IgD-negative memory B cell (primary cell): Measurements from ENCODE around the gene ANKS1A. TPM values are rescaled to one million over a fixed set of nuclear protein-coding genes. Genes with fewer than 3 reads are reported as not detected.
"Not testable (repeated sequence)": the region's sequence is repeated elsewhere in the genome, so short reads cannot be mapped to it uniquely, and the experiment has no call there.

Experiments
- H3K27ac Mint-ChIP-seq, 3 donors: one replicate each; pipeline ENCODE4 v1.8.0; 2020 to 2022; ENCODE audit warnings: mild to moderate bottlenecking in 3 of 3, mixed read lengths in 3 of 3, moderate library complexity in 1 of 3
- H3K27me3 Mint-ChIP-seq: one replicate; pipeline ENCODE4 v1.8.0; 2021; ENCODE audit warnings: mixed read lengths
- H3K36me3 Mint-ChIP-seq: one replicate; pipeline ENCODE4 v1.8.0; 2020; ENCODE audit warnings: mild to moderate bottlenecking, mixed read lengths
- H3K4me1 Mint-ChIP-seq, 3 donors: one replicate each; pipeline ENCODE4 v1.8.0; 2020 to 2022; ENCODE audit warnings: mixed read lengths in 3 of 3, mild to moderate bottlenecking in 1 of 3
- H3K4me3 Mint-ChIP-seq, 4 donors: one replicate each; pipeline ENCODE4 v1.8.0; 2020 to 2022; ENCODE audit warnings: mild to moderate bottlenecking in 4 of 4, mixed read lengths in 4 of 4, moderate library complexity in 3 of 4
- H3K9me3 Mint-ChIP-seq, 3 donors: one replicate each; pipeline ENCODE4 v1.8.0; 2020 to 2021; ENCODE audit warnings: mixed read lengths in 3 of 3, mild to moderate bottlenecking in 1 of 3
- polyA plus RNA-seq: library from polyadenylated mRNA; unstranded; fragments of 300-500 nt; fragmentation: Illumina TruSeq; gene quantifications from one replicate; pipeline ENCODE4 v1.2.3, GENCODE V29; 2021

ANKS1A gene
- polyA plus RNA-seq, 1 donor from 2014 or later = 3.3 TPM

- Mint-ChIP-seq H3K27ac (no peak overlapping the region), H3K4me1 (peaks cover 0 to 2% (median 0%) of the 10 kb centered on the region in 3 donors), H3K4me3 (no peak overlapping the region), H3K36me3 (peaks cover 7% of the 10 kb centered on the region), H3K9me3 (no peaks in the 10 kb centered on the region), H3K27me3 (no peaks in the 10 kb centered on the region)
Measured at GRCh38 chr6:34922177-34922663, 33.2 kb downstream of the ANKS1A start.

GRCh38 chr6:34924831-34925625 lies 36.0 kb downstream of the ANKS1A start:
- Mint-ChIP-seq H3K9me3 (no peaks in the 10 kb centered on the region), H3K27me3 (no peaks in the 10 kb centered on the region), H3K4me3 (no peak overlapping the region), H3K27ac (peak overlapping the region in 1 of 3 donors; percentile 7), H3K4me1 (peaks cover 6 to 11% (median 9%) of the 10 kb centered on the region in 3 donors), H3K36me3 (peaks cover 2% of the 10 kb centered on the region)

- Mint-ChIP-seq H3K9me3 (no peaks in the 10 kb centered on the region), H3K4me1 (peaks cover 9 to 14% (median 9%) of the 10 kb centered on the region in 3 donors), H3K36me3 (peaks cover 7% of the 10 kb centered on the region), H3K27ac (no peak overlapping the region), H3K27me3 (no peaks in the 10 kb centered on the region), H3K4me3 (no peak overlapping the region)
Measured at GRCh38 chr6:34926655-34927054, 37.6 kb downstream of the ANKS1A start.

- peaks cover 12% of the 10 kb centered on the region for H3K36me3 Mint-ChIP-seq
- no peak overlapping the region for H3K4me3 Mint-ChIP-seq
- peaks cover 9 to 14% (median 10%) of the 10 kb centered on the region in 3 donors for H3K4me1 Mint-ChIP-seq
- H3K9me3 Mint-ChIP-seq = no peaks in the 10 kb centered on the region
- H3K27me3 Mint-ChIP-seq = no peaks in the 10 kb centered on the region
- H3K27ac Mint-ChIP-seq = no peak overlapping the region
Measured at GRCh38 chr6:34928220-34928619, 39.2 kb downstream of the ANKS1A start.

GRCh38 chr6:34928695-34929094 lies 39.6 kb downstream of the ANKS1A start:
- Mint-ChIP-seq H3K4me3 (no peak overlapping the region), H3K36me3 (peaks cover 12% of the 10 kb centered on the region), H3K27ac (no peak overlapping the region), H3K4me1 (peaks cover 9 to 14% (median 10%) of the 10 kb centered on the region in 3 donors), H3K27me3 (no peaks in the 10 kb centered on the region), H3K9me3 (no peaks in the 10 kb centered on the region)

- H3K36me3 Mint-ChIP-seq = peaks cover 12% of the 10 kb centered on the region
- no peaks in the 10 kb centered on the region for H3K9me3 Mint-ChIP-seq
- no peak overlapping the region for H3K4me3 Mint-ChIP-seq
- H3K27ac Mint-ChIP-seq = peak overlapping the region in 1 of 3 donors; percentile 65
- H3K27me3 Mint-ChIP-seq = no peaks in the 10 kb centered on the region
- peaks cover 9 to 16% (median 12%) of the 10 kb centered on the region in 3 donors for H3K4me1 Mint-ChIP-seq
Measured at GRCh38 chr6:34929241-34929978, 40.4 kb downstream of the ANKS1A start.

- no peaks in the 10 kb centered on the region for H3K27me3 Mint-ChIP-seq
- peaks cover 13 to 19% (median 16%) of the 10 kb centered on the region in 3 donors for H3K4me1 Mint-ChIP-seq
- H3K36me3 Mint-ChIP-seq = peaks cover 14% of the 10 kb centered on the region
- no peak overlapping the region for H3K4me3 Mint-ChIP-seq
- peak overlapping the region in 1 of 3 donors; percentile 65 for H3K27ac Mint-ChIP-seq
- H3K9me3 Mint-ChIP-seq = no peaks in the 10 kb centered on the region
Measured at GRCh38 chr6:34930221-34930620, 41.2 kb downstream of the ANKS1A start.

- H3K4me3 Mint-ChIP-seq, H3K27ac Mint-ChIP-seq, H3K9me3 Mint-ChIP-seq, H3K27me3 Mint-ChIP-seq: not testable (repeated sequence)
- H3K4me1 Mint-ChIP-seq = peaks cover 11 to 19% (median 18%) of the 10 kb centered on the region in 3 donors
- H3K36me3 Mint-ChIP-seq = peaks cover 14% of the 10 kb centered on the region
Measured at GRCh38 chr6:34932202-34932601, 43.1 kb downstream of the ANKS1A start.

GRCh38 chr6:34934516-34934915 lies 45.5 kb downstream of the ANKS1A start:
- no peaks in the 10 kb centered on the region for H3K9me3 Mint-ChIP-seq
- H3K36me3 Mint-ChIP-seq = peaks cover 18% of the 10 kb centered on the region
- no peak overlapping the region for H3K27ac Mint-ChIP-seq
- no peaks in the 10 kb centered on the region for H3K27me3 Mint-ChIP-seq
- peaks cover 7 to 13% (median 12%) of the 10 kb centered on the region in 3 donors for H3K4me1 Mint-ChIP-seq
- no peak overlapping the region for H3K4me3 Mint-ChIP-seq

- Mint-ChIP-seq H3K9me3 (no peaks in the 10 kb centered on the region), H3K4me1 (peaks cover 5 to 10% (median 8%) of the 10 kb centered on the region in 3 donors), H3K36me3 (peaks cover 7% of the 10 kb centered on the region), H3K4me3 (no peak overlapping the region), H3K27me3 (no peaks in the 10 kb centered on the region), H3K27ac (no peak overlapping the region)
Measured at GRCh38 chr6:34938268-34938667, 49.2 kb downstream of the ANKS1A start.

GRCh38 chr6:34940030-34940434 lies 51.0 kb downstream of the ANKS1A start:
- Mint-ChIP-seq H3K27ac (no peak overlapping the region), H3K9me3 (no peaks in the 10 kb centered on the region), H3K36me3 (peaks cover 8% of the 10 kb centered on the region), H3K27me3 (no peaks in the 10 kb centered on the region), H3K4me1 (peaks cover 0 to 7% (median 4%) of the 10 kb centered on the region in 3 donors), H3K4me3 (no peak overlapping the region)

- Mint-ChIP-seq H3K27me3 (no peaks in the 10 kb centered on the region), H3K36me3 (peaks cover 8% of the 10 kb centered on the region), H3K4me3 (no peak overlapping the region), H3K9me3 (no peaks in the 10 kb centered on the region), H3K27ac (no peak overlapping the region), H3K4me1 (peaks cover 0 to 7% (median 2%) of the 10 kb centered on the region in 3 donors)
Measured at GRCh38 chr6:34941421-34941820, 52.4 kb downstream of the ANKS1A start.

- no peak overlapping the region for H3K4me3 Mint-ChIP-seq
- H3K27ac Mint-ChIP-seq = no peak overlapping the region
- peaks cover 2 to 5% (median 3%) of the 10 kb centered on the region in 3 donors for H3K4me1 Mint-ChIP-seq
Measured at GRCh38 chr6:34945317-34945716, 56.3 kb downstream of the ANKS1A start.

GRCh38 chr6:34947561-34947960 lies 58.5 kb downstream of the ANKS1A start:
- Mint-ChIP-seq H3K4me3 (no peak overlapping the region), H3K9me3 (no peaks in the 10 kb centered on the region), H3K27me3 (no peaks in the 10 kb centered on the region), H3K4me1 (peaks cover 0 to 3% (median 3%) of the 10 kb centered on the region in 3 donors), H3K36me3 (peaks cover 7% of the 10 kb centered on the region), H3K27ac (no peak overlapping the region)

More at GRCh38 chr6:34945317-34945716, 56.3 kb downstream of the ANKS1A start:
- Mint-ChIP-seq H3K9me3 (no peaks in the 10 kb centered on the region), H3K36me3 (peaks cover 7% of the 10 kb centered on the region), H3K27me3 (no peaks in the 10 kb centered on the region)

- no peaks in the 10 kb centered on the region for H3K27me3 Mint-ChIP-seq
- no peaks in the 10 kb centered on the region for H3K9me3 Mint-ChIP-seq
- peaks cover 1 to 3% (median 2%) of the 10 kb centered on the region in 3 donors for H3K4me1 Mint-ChIP-seq
- H3K36me3 Mint-ChIP-seq = peaks cover 4% of the 10 kb centered on the region
- H3K4me3 Mint-ChIP-seq = no peak overlapping the region
- no peak overlapping the region for H3K27ac Mint-ChIP-seq
Measured at GRCh38 chr6:34949636-34950035, 60.6 kb downstream of the ANKS1A start.
